HepG2 (cell line): ENCODE results near the gene SLC6A7. TPM values are rescaled to one million over a fixed set of nuclear protein-coding genes. Genes with fewer than 3 reads are reported as not detected.

ENCODE experiments used
- ATAC-seq: fragments of 200-7000 bp; cut with Tn5 transposase; 3 replicates; pipeline ENCODE4 v1.9.1; 2020; ENCODE audit warnings: mild to moderate bottlenecking, moderate library complexity
- BruUV-seq: library from RNA; stranded (reverse); fragments of 400-500 nt; replicated peaks from 2 replicates; lab custom pipeline; 2021; lab: Mats Ljungman, UMichigan
- CTCF ChIA-PET: fragments of 300-600 bp; formaldehyde crosslinking; extraction: SDS; loops from one replicate; lab custom pipeline; 2021; ENCODE audit warnings: low total read pairs, inconsistent platforms, low intra/inter-chr PET ratio; lab: Yijun Ruan, JAX
- POLR2A ChIA-PET: fragments of 350-600 bp; sonication (Branson Sonifier 250); formaldehyde crosslinking; loops from one replicate; lab custom pipeline; 2020; ENCODE audit warnings: antibody characterized with exemption, inconsistent platforms; lab: Yijun Ruan, JAX
- DNase-seq: peaks from one replicate; pipeline ENCODE4 v3.0.0-alpha.2; 2015; ENCODE audit warnings: low spot score
- FAIRE-seq: peaks from 3 replicates; lab custom pipeline; 2011; peaks lifted over from hg19 to GRCh38; lab: Jason Lieb, UNC
- H2AFZ ChIP-seq: one replicate; pipeline ENCODE4 v1.6.1; 2011; ENCODE audit warnings: low read length, inconsistent platforms
- H3K27ac ChIP-seq: fragments of 300-600 bp; 3 replicates; pipeline ENCODE4 v1.8.0; 2011; ENCODE audit warnings: mixed run types, mild to moderate bottlenecking, mixed read lengths, low read length, inconsistent platforms; ENCODE audit not compliant: insufficient read depth; ENCODE audit errors: extremely low read length
- H3K27me3 ChIP-seq, 2 experiments: fragments of 200-600 bp in 1 of 2; 2 replicates in 1 of 2; 3 replicates in 1 of 2; pipeline versions ENCODE4 v1.6.0 to v1.8.0; 2011; ENCODE audit warnings: low read length in 2 of 2, mild to moderate bottlenecking in 2 of 2, moderate library complexity in 2 of 2, inconsistent platforms in 1 of 2; ENCODE audit not compliant: insufficient read depth in 2 of 2, control insufficient read depth in 1 of 2
- H3K36me3 ChIP-seq, 2 experiments: fragments of 200-600 bp in 1 of 2; replicated peaks in 1 of 2; 2 replicates in 1 of 2; 3 replicates in 1 of 2; pipeline versions ENCODE4 v1.5.1 to v1.8.0; 2011; ENCODE audit warnings: low read length in 2 of 2, inconsistent platforms in 1 of 2; ENCODE audit not compliant: insufficient read depth in 2 of 2, control insufficient read depth in 1 of 2
- H3K4me1 ChIP-seq: 2 replicates; pipeline ENCODE4 v1.5.1; 2012; ENCODE audit warnings: low read length, inconsistent platforms; ENCODE audit not compliant: insufficient read depth
- H3K4me2 ChIP-seq: 2 replicates; pipeline ENCODE4 v1.6.0; 2011; ENCODE audit warnings: low read depth, low read length, inconsistent platforms
- H3K4me3 ChIP-seq, 3 experiments: fragments of 200-600 bp in 1 of 3; sonication (generic), shearing (Covaris generic) in 1 of 3; replicated peaks in 1 of 3; 2 replicates each; pipeline ENCODE4 v1.5.1; 2011 to 2016; ENCODE audit warnings: low read length in 3 of 3, inconsistent platforms in 2 of 3, low read depth in 2 of 3, mild to moderate bottlenecking in 2 of 3, control low read depth in 1 of 3, mixed read lengths in 1 of 3; ENCODE audit not compliant: insufficient read depth in 1 of 3
- H3K79me2 ChIP-seq: one replicate; pipeline ENCODE4 v1.6.1; 2011; ENCODE audit warnings: low read length, inconsistent platforms; ENCODE audit not compliant: insufficient read depth
- H3K9ac ChIP-seq: 2 replicates; pipeline ENCODE4 v1.6.0; 2011; ENCODE audit warnings: mild to moderate bottlenecking, low read depth, low read length, inconsistent platforms; ENCODE audit not compliant: insufficient read depth
- H3K9me3 ChIP-seq: 2 replicates; pipeline ENCODE4 v1.5.1; 2012; ENCODE audit warnings: mild to moderate bottlenecking, low read length
- H4K20me1 ChIP-seq: 2 replicates; pipeline ENCODE4 v1.6.0; 2011; ENCODE audit warnings: inconsistent platforms, mild to moderate bottlenecking, low read length, moderate library complexity; ENCODE audit not compliant: insufficient read depth
- AGO1 ChIP-seq: fragments of 200-400 bp; formaldehyde crosslinking; IDR thresholded peaks from 2 replicates; pipeline ENCODE4 v1.6.1; 2017; ENCODE audit warnings: mild to moderate bottlenecking, low read depth, low read length, moderate library complexity; ENCODE audit not compliant: poor library complexity, severe bottlenecking
- GRHL1 ChIP-seq: sonication (generic); formaldehyde crosslinking; conservative IDR thresholded peaks from 2 replicates; pipeline ENCODE4 v1.8.0; 2022; ENCODE audit warnings: missing genetic modification reagents
- HMGA1 ChIP-seq: sonication (generic); formaldehyde crosslinking; conservative IDR thresholded peaks from 2 replicates; pipeline ENCODE4 v1.4.0; 2020; ENCODE audit warnings: missing genetic modification reagents
- KLF9 ChIP-seq: IDR thresholded peaks from 2 replicates; pipeline ENCODE4 v1.6.1; 2016; ENCODE audit warnings: low read depth
- MLLT10 ChIP-seq: sonication (generic); formaldehyde crosslinking; IDR thresholded peaks from 2 replicates; pipeline ENCODE4 v1.4.0; 2020; ENCODE audit warnings: missing genetic modification reagents
- MYC ChIP-seq: sonication (generic); formaldehyde crosslinking; IDR thresholded peaks from 2 replicates; pipeline ENCODE4 v1.9.0; 2021; ENCODE audit warnings: missing genetic modification reagents, borderline replicate concordance
- RARA ChIP-seq: IDR thresholded peaks from 2 replicates; pipeline ENCODE4 v1.6.1; 2016; ENCODE audit warnings: missing genetic modification reagents, missing compliant biosample characterization
- ZFY ChIP-seq: sonication (generic); formaldehyde crosslinking; IDR thresholded peaks from 2 replicates; pipeline ENCODE4 v1.4.0; 2020; ENCODE audit warnings: missing genetic modification reagents
- ZNF704 ChIP-seq: sonication (generic); formaldehyde crosslinking; IDR thresholded peaks from 2 replicates; pipeline ENCODE4 v1.8.1; 2023; ENCODE audit warnings: mild to moderate bottlenecking, inconsistent platforms, moderate library complexity, missing genetic modification reagents, borderline replicate concordance
- in situ Hi-C: cut with HindIII; loops from 2 replicates; pipeline ENCODE4 v1.10.0; 2017; ENCODE audit warnings: low pct_unique_long_range_greater_than_20kb; ENCODE audit not compliant: extremely low pct_ligation_motif_present
- intact Hi-C: fragments of 100-400 bp; cut with micrococcal nuclease; formaldehyde crosslinking; loops from one replicate; pipeline ENCODE4 v1.10.0; 2022; ENCODE audit not compliant: unreplicated experiment
- polyA plus RNA-seq, 8 experiments: library from polyadenylated mRNA; depleted of rRNA in 3 of 8; stranded (reverse) in 7 of 8; unstranded in 1 of 8; fragments of >200 nt; fragmentation: Illumina TruSeq in 4 of 8; extraction: Trizol in 4 of 8; gene quantifications; 2 replicates each; pipeline versions ENCODE4 v1.2.1 to v1.2.3, GENCODE V29; 2011 to 2016; ENCODE audit warnings: low read depth in 4 of 8, missing spikeins in 1 of 8, mixed read lengths in 1 of 8; ENCODE audit not compliant: insufficient read depth in 1 of 8
- total RNA-seq, 5 experiments: library from RNA; depleted of rRNA; stranded (reverse); fragments of >200 nt; fragmentation: Illumina TruSeq; extraction: Trizol; gene quantifications; 2 replicates each; pipeline ENCODE4 v1.2.3, GENCODE V29; 2016; ENCODE audit warnings: low read depth in 1 of 5

The SLC6A7 gene
- total and polyA plus RNA-seq, 2 of the 13 experiments (the other 11 are each of a cell fraction or from before 2014, with no cell fraction given) = not detected

GRCh38 chr5:150219142-150219541 lies 29.3 kb downstream of the SLC6A7 start:
- no peak overlapping the region for H3K9ac ChIP-seq
- BruUV-seq = no TSS peak
- FAIRE-seq (no peak), ATAC-seq (no peak)
- no peaks in the 10 kb centered on the region for H3K36me3 ChIP-seq
- H3K79me2 ChIP-seq = no peaks in the 10 kb centered on the region
- TF ChIP-seq KLF9 (CRISPR knock-in tag) = no peak
- no peak for TF ChIP-seq RARA (CRISPR knock-in tag)
- TF ChIP-seq MYC = no peak
- no peak for TF ChIP-seq HMGA1 (CRISPR knock-in tag)
- no peak for TF ChIP-seq GRHL1 (CRISPR knock-in tag)
- TF ChIP-seq MLLT10 = no peak
- no peak for TF ChIP-seq ZNF704 (CRISPR knock-in tag)
- TF ChIP-seq ZFY (CRISPR knock-in tag) = no peak
- no peak for TF ChIP-seq AGO1
- TF ChIP-seq, all 625 proteins: peak for 0
- Histone ChIP-seq H3K4me1 (peaks cover 18% of the 10 kb centered on the region), H3K4me2 (no peak overlapping the region), H3K27me3 (peaks cover 3 to 52% of the 10 kb centered on the region in 2 experiments; a peak in 4 of 5 replicates), H3K4me3 (no peak overlapping the region), H3K27ac (no peak overlapping the region), H4K20me1 (no peaks in the 10 kb centered on the region), H2AFZ (no peak overlapping the region), H3K9me3 (no peaks in the 10 kb centered on the region)
- in situ Hi-C loops (loop anchor here (5.0 kb wide), 2 partner anchors 57 to 92 kb away; no protein-coding TSS in a partner anchor), intact Hi-C loops (no loop called here)
- CTCF ChIA-PET = interaction anchor here (2.0 to 4.3 kb wide), 2 partner anchors 44 to 89 kb away, joined by 8 to 62 read pairs; no protein-coding TSS in a partner anchor
- POLR2A ChIA-PET = no interaction called here
- no peak for DNase-seq
